ENCODE data around the gene PPP3CB. TPM values are rescaled to one million over a fixed set of nuclear protein-coding genes. Genes with fewer than 3 reads are reported as not detected.
A peak's percentile ranks its signal among the peaks of the same experiment; 100 is the strongest.

The PPP3CB gene
- total RNA-seq, 6 experiments from 2014 or later = 49.7 to 66.4 (median 59.8) TPM

- no peak overlapping the region for H3K4me3 Mint-ChIP-seq
- TF ChIP-seq CTCF (IDR thresholded peaks at IDR 0.05) = no peak
- H3K27ac Mint-ChIP-seq = no peak overlapping the region
- H3K27me3 Mint-ChIP-seq (ENCODE audit: insufficient read depth) = no peaks in the 10 kb centered on the region; the same call in 1 of the 2 replicates
- no peaks in the 10 kb centered on the region for H3K9me3 Mint-ChIP-seq
- peaks cover 12% of the 10 kb centered on the region for H3K4me1 Mint-ChIP-seq (ENCODE audit: low read depth)
- DNase-seq = no peak
- peaks cover 44% of the 10 kb centered on the region for H3K36me3 Mint-ChIP-seq (ENCODE audit: low read depth)
Measured at GRCh38 chr10:73423309-73423708, 72.5 kb downstream of the PPP3CB start.

- H3K36me3 Mint-ChIP-seq (ENCODE audit: low read depth) = peaks cover 4% of the 10 kb centered on the region; the same call in 1 of the 2 replicates
- TF ChIP-seq CTCF (IDR thresholded peaks at IDR 0.05) = no peak
- H3K4me1 Mint-ChIP-seq (ENCODE audit: low read depth) = peaks cover 43% of the 10 kb centered on the region
- H3K9me3 Mint-ChIP-seq = no peaks in the 10 kb centered on the region
- DNase-seq = no peak
- H3K27ac Mint-ChIP-seq = no peak overlapping the region
- no peaks in the 10 kb centered on the region; the same call in none of the 2 replicates for H3K27me3 Mint-ChIP-seq (ENCODE audit: insufficient read depth)
- H3K4me3 Mint-ChIP-seq = no peak overlapping the region
Measured at GRCh38 chr10:73416571-73416970, 79.3 kb downstream of the PPP3CB start.

GRCh38 chr10:73414230-73414945 is 81.4 kb downstream of the PPP3CB start:
- peak; percentile 54 for TF ChIP-seq CTCF (IDR thresholded peaks at IDR 0.05)
- DNase-seq = no peak
- H3K9me3 Mint-ChIP-seq = no peaks in the 10 kb centered on the region
- peaks cover 5% of the 10 kb centered on the region; the same call in 1 of the 2 replicates for H3K36me3 Mint-ChIP-seq (ENCODE audit: low read depth)
- H3K27ac Mint-ChIP-seq = peak overlapping the region; percentile 42; the same call in 1 of the 2 replicates
- H3K27me3 Mint-ChIP-seq (ENCODE audit: insufficient read depth) = no peaks in the 10 kb centered on the region; the same call in none of the 2 replicates
- peak overlapping the region; percentile 94 for H3K4me3 Mint-ChIP-seq
- peaks cover 48% of the 10 kb centered on the region for H3K4me1 Mint-ChIP-seq (ENCODE audit: low read depth)

GRCh38 chr10:73413528-73414229 is 82.1 kb downstream of the PPP3CB start, which contains the start of gene ANXA7:
ANXA7 (minus strand) TSS chr10:73414058; CDS start chr10:73400856, 13,202 bp downstream.
- Mint-ChIP-seq H3K27ac (peak within 1 kb of the TSS; percentile 91), H3K27me3 (ENCODE audit: insufficient read depth) (no peaks in the 10 kb centered on the region; the same call in none of the 2 replicates), H3K9me3 (no peaks in the 10 kb centered on the region), H3K4me1 (ENCODE audit: low read depth) (peaks cover 53% of the 10 kb centered on the region), H3K4me3 (peak within 1 kb of the TSS; percentile 94), H3K36me3 (ENCODE audit: low read depth) (peaks cover 5% of the 10 kb centered on the region; the same call in 1 of the 2 replicates)
- TF ChIP-seq CTCF (IDR thresholded peaks at IDR 0.05) = peak; percentile 73
- DNase-seq = peak; percentile 79

- TF ChIP-seq CTCF (IDR thresholded peaks at IDR 0.05) = no peak
- H3K4me1 Mint-ChIP-seq (ENCODE audit: low read depth) = peaks cover 58% of the 10 kb centered on the region
- H3K27ac Mint-ChIP-seq = peak overlapping the region; percentile 91
- DNase-seq = no peak
- H3K9me3 Mint-ChIP-seq = no peaks in the 10 kb centered on the region
- H3K4me3 Mint-ChIP-seq = peak overlapping the region; percentile 94
- no peaks in the 10 kb centered on the region; the same call in none of the 2 replicates for H3K27me3 Mint-ChIP-seq (ENCODE audit: insufficient read depth)
- H3K36me3 Mint-ChIP-seq (ENCODE audit: low read depth) = peaks cover 6% of the 10 kb centered on the region
Measured at GRCh38 chr10:73413108-73413527, 82.7 kb downstream of the PPP3CB start.
